ENCODE measurements around the gene SERPINB7.
"Not testable (repeated sequence)": the region's sequence is repeated elsewhere in the genome, so short reads cannot be mapped to it uniquely, and the experiment has no call there.

Gene SERPINB7, protein sequence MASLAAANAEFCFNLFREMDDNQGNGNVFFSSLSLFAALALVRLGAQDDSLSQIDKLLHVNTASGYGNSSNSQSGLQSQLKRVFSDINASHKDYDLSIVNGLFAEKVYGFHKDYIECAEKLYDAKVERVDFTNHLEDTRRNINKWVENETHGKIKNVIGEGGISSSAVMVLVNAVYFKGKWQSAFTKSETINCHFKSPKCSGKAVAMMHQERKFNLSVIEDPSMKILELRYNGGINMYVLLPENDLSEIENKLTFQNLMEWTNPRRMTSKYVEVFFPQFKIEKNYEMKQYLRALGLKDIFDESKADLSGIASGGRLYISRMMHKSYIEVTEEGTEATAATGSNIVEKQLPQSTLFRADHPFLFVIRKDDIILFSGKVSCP

DNA sequence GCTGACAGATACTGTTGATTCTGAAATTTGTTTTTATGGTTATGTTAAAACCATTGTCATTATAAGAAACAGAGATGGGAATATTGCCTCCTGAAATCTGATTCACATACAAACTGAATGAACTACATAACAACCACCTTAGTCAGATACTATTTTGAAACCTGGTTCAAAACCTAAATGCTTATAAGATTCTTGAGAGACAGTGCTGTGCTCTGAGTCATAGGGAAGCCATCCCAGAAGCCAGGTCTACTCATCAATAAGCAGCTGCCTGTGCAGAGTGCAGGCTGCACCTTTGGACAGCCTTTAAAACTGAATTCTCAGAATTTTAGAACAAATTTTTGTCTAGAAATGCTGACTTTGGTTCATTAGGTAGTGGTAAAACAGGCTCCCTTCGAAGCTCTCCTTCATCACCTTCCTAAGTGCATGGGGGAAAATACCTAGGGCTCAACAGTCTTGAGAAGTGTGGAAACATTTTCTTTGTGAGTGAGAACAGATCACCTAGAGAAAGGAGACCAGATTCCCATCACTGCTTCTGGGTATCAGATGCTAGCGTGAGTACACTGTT, at the start of gene SERPINB7:
SERPINB7 (plus strand) TSS at position 253 of the 565 bp plus-strand sequence. CDS start 6,955 bp downstream, outside the sequence.
- H3K27ac Mint-ChIP-seq = no peak within 1 kb of the TSS
- no peaks in the 10 kb centered on the region for H3K36me3 Mint-ChIP-seq (ENCODE audit: low read depth)
- no peak within 1 kb of the TSS for H3K4me3 Mint-ChIP-seq
- H3K4me1 Mint-ChIP-seq (ENCODE audit: low read depth) = no peaks in the 10 kb centered on the region
- peaks cover 3% of the 10 kb centered on the region for H3K27me3 Mint-ChIP-seq (ENCODE audit: low read depth)
- no peaks in the 10 kb centered on the region for H3K9me3 Mint-ChIP-seq

DNA sequence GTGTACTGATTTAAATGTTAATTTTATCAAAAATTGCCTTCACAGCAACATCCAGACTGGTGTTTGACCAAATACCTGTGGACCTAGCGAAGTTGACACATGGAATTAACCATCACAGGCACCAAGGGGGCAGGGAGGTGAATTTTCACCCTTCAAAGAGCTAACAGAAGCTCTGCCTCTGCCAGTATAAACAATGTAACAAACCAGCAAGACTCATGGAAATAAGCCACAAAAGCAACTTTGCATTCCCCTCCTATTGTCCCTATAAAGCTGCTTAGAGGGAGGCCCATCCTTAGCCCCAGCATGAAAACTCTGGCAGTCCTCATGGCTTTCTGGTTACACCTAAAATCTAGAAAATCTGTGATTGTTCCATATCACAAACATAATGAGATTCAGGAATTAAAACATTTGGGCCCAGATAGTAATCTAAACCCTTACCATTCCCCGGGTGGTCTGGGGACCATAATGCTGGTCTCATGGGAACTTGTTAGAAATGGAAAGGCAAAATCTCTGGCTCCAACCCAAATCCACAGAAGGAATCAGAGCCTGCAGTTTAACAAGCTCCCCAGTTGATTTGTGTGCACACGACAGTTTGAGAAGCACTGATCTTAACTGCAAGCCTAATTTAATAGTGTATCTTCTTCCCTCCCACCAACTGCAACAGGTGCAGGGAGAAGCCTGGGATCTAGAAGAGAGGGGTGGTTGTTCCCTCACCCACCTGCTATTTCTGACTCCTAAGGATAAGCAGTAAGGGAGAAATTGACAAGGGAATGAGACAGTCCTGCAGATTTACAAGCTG, 49.3 kb upstream of the SERPINB7 start:
- H3K36me3 Mint-ChIP-seq (ENCODE audit: low read depth) = no peaks in the 10 kb centered on the region
- no peaks in the 10 kb centered on the region for H3K9me3 Mint-ChIP-seq
- no peaks in the 10 kb centered on the region for H3K4me1 Mint-ChIP-seq (ENCODE audit: low read depth)
- H3K4me3 Mint-ChIP-seq = no peak overlapping the region
- no peaks in the 10 kb centered on the region for H3K27me3 Mint-ChIP-seq (ENCODE audit: low read depth)
- no peak overlapping the region for H3K27ac Mint-ChIP-seq

DNA sequence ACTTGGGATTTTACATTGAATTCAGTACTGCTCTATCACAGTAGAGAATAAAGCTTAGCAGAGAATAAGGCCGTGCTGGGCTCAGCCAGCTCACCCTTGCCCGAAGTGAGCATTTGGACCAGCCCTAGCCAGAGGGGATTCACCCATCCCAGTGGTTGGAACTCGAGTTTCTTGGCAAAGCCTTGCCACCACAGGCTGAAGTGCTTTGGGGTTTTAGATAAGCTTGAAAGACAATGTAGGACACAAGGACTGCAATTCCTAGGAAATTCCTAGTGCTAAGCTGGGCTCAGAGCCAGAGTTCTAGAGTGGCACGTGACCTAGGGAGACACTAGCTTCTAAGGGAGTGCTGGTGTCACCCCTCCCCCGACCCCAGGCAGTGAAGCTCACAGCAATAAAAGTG, 44.4 kb upstream of the SERPINB7 start:
- H3K36me3 Mint-ChIP-seq (ENCODE audit: low read depth) = no peaks in the 10 kb centered on the region
- H3K4me3 Mint-ChIP-seq = no peak overlapping the region
- no peaks in the 10 kb centered on the region for H3K9me3 Mint-ChIP-seq
- H3K27me3 Mint-ChIP-seq (ENCODE audit: low read depth) = no peaks in the 10 kb centered on the region
- no peaks in the 10 kb centered on the region for H3K4me1 Mint-ChIP-seq (ENCODE audit: low read depth)
- no peak overlapping the region for H3K27ac Mint-ChIP-seq

DNA sequence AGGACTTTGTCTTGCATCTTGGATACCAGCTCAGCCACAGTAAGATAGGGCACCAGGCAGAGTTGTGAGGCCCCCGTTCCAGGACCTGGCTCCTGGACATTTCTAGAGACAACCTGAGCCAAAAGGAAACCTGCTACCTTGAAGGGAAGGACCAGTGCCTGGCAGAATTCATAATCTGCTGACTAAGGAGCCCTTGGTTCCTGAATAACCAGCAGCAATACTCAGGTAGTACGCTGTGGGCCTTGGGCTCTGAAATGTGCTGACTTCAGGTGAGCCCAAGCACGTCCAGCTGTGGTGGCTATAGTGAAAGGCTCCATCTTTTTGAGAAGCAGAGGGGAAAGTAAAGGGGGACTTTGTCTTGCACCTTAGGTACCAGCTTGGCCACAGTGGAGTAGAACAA, 44.0 kb upstream of the SERPINB7 start:
- H3K27me3 Mint-ChIP-seq (ENCODE audit: low read depth) = no peaks in the 10 kb centered on the region
- H3K4me1 Mint-ChIP-seq (ENCODE audit: low read depth) = no peaks in the 10 kb centered on the region
- no peak overlapping the region for H3K27ac Mint-ChIP-seq
- H3K36me3 Mint-ChIP-seq (ENCODE audit: low read depth) = no peaks in the 10 kb centered on the region
- no peaks in the 10 kb centered on the region for H3K9me3 Mint-ChIP-seq
- H3K4me3 Mint-ChIP-seq = no peak overlapping the region

DNA sequence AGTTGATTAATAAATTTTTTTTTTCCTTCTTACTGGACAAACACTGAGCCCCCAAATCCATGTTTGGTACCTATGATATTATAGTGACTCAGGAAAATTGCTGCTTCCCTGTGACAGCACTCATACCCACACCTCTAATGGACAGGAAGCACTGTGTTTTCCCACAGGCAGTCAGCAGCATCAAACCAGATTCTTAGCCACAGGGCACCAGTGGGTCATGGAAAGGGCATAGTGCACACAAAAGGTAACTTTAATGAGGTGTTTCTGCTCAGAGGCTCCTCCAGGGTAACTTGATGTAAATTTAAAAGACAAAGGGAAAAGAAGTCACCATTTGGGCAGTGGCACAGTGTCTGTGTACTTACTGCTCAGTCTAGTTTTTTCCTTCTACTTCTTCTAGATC, 38.3 kb upstream of the SERPINB7 start:
- no peaks in the 10 kb centered on the region for H3K4me1 Mint-ChIP-seq (ENCODE audit: low read depth)
- no peaks in the 10 kb centered on the region for H3K9me3 Mint-ChIP-seq
- no peaks in the 10 kb centered on the region for H3K27me3 Mint-ChIP-seq (ENCODE audit: low read depth)
- no peak overlapping the region for H3K27ac Mint-ChIP-seq
- no peak overlapping the region for H3K4me3 Mint-ChIP-seq
- no peaks in the 10 kb centered on the region for H3K36me3 Mint-ChIP-seq (ENCODE audit: low read depth)

DNA sequence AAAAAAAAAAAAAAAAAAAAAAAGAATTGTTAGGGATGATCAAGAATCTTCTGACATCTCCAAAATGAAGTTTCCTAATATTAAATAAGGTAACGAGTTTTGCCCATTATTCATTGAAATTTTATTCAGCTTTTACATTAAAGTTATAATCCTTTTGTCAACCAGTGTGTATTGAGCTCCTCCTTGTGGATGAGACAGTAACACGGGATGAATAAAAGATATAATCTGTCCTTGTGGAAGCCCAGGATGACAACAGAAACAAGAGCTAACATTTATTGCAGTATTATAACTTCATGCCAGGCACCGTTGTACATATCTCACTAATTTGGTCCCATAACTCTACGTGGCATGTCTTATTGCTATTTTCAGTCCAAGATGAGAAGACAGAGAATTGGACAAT, 33.4 kb upstream of the SERPINB7 start:
- Mint-ChIP-seq H3K4me3 (no peak overlapping the region), H3K27me3 (ENCODE audit: low read depth) (no peaks in the 10 kb centered on the region), H3K9me3 (no peaks in the 10 kb centered on the region)

DNA sequence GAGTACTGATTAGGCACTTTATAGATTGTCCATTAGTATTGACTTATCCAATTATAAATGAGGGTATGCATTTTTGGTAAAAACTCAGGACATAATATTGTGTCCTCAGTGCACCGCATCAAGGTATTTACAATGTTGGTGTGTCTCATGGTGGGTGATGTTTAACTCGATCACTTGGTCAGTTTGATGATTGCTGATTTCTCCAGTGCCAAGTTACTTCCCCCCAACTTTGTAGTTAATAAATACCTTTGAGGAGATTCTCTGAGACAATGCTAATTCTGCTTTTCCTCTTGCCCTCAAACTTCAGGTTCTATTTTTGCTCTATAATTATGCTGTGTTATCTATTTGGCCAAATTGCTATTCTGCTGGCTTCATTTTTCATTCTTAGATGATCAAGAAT, 28.2 kb upstream of the SERPINB7 start:
- Mint-ChIP-seq H3K4me1 (ENCODE audit: low read depth) (no peaks in the 10 kb centered on the region), H3K36me3 (ENCODE audit: low read depth) (no peaks in the 10 kb centered on the region), H3K27ac (no peak overlapping the region), H3K27me3 (ENCODE audit: low read depth) (no peaks in the 10 kb centered on the region), H3K4me3 (no peak overlapping the region), H3K9me3 (no peaks in the 10 kb centered on the region)

More for the DNA sequence above, 33.4 kb upstream of the SERPINB7 start:
- Mint-ChIP-seq H3K4me1 (ENCODE audit: low read depth) (no peaks in the 10 kb centered on the region), H3K27ac (no peak overlapping the region), H3K36me3 (ENCODE audit: low read depth) (no peaks in the 10 kb centered on the region)

DNA sequence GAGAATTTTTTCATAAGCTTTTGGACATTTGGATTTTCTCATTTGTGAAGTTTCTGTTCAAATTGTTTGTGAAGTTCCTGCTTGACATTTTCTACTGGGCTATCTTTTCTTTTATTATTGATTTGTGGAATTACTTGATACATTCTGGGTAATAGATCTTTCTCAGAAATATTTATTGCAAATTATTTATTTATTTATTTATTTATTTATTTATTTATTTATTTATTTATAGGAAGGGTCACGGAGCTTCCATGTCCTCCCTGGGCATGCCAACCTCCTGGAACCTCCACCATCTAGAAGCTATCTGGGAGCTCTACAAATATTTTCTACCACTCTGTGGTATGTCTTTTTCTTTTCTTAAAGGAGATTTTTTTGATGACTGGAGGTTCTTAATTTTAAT, 25.7 kb upstream of the SERPINB7 start:
- Mint-ChIP-seq H3K27me3 (ENCODE audit: low read depth) (no peaks in the 10 kb centered on the region), H3K9me3 (no peaks in the 10 kb centered on the region), H3K4me1 (ENCODE audit: low read depth) (no peaks in the 10 kb centered on the region), H3K27ac (no peak overlapping the region), H3K36me3 (ENCODE audit: low read depth) (no peaks in the 10 kb centered on the region), H3K4me3 (no peak overlapping the region)

DNA sequence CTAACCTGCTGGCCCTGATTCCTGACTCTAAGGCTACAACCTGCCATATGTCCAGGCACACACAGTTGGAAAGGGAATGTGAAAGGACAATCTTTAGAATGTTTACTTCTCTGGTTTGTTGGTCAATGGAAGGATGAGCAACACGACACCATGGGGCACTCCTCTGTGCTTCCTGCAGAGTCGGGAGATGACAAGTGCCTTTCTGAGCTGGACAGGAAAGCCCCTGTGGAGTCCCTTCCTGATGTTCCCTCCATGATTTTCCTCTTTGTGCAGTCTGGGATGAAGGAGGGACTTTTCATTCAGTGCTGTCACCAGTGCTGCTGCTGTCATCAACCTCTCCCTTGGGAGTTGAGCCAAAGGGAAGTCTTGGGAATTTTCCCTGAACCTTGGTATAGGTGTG, 22.6 kb upstream of the SERPINB7 start:
- no peak overlapping the region for H3K4me3 Mint-ChIP-seq
- H3K27ac Mint-ChIP-seq = no peak overlapping the region
- H3K4me1 Mint-ChIP-seq (ENCODE audit: low read depth) = no peaks in the 10 kb centered on the region
- no peaks in the 10 kb centered on the region for H3K9me3 Mint-ChIP-seq
- no peaks in the 10 kb centered on the region for H3K36me3 Mint-ChIP-seq (ENCODE audit: low read depth)
- no peaks in the 10 kb centered on the region for H3K27me3 Mint-ChIP-seq (ENCODE audit: low read depth)

DNA sequence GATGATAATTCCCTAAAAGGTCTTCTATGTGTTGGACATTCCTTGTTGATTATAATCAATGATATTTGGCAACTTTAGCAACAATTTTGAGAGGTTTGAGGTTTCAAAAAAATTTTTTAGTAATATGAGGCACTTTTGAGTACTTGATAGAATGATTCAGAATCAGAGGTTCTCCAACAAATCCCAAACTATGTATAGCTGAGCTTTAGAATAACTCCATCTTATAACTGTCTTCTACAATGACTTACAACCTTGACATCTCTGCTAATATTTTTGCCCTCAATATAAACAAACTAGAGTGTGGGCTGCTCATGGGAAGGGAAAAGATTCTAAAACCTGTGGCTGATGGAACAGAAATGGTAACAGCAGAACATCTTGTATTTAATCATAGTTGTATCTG, 21.5 kb upstream of the SERPINB7 start:
- Mint-ChIP-seq H3K36me3 (ENCODE audit: low read depth) (no peaks in the 10 kb centered on the region), H3K4me3 (no peak overlapping the region), H3K27ac (no peak overlapping the region), H3K9me3 (peaks cover 2% of the 10 kb centered on the region), H3K27me3 (ENCODE audit: low read depth) (no peaks in the 10 kb centered on the region), H3K4me1 (ENCODE audit: low read depth) (no peaks in the 10 kb centered on the region)

DNA sequence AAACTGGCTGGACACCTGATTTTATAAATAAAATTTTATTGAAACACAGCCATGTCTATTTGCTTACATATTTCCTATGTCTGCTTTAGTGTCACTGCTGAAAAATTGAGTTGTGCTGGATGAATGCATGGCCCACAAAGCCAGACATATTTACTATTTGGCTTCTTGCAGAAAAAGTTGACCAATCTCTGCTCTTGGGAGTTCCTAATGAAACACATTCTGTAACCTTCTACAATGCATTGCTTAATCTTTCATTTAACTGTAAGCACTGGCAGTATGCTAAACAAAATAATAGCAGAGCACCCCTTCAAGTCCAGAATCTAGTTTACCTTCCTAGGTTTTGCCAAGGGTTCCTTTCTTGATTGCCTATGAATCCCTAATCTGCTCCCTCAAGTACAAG, 17.7 kb upstream of the SERPINB7 start:
- Mint-ChIP-seq H3K4me1 (ENCODE audit: low read depth) (no peaks in the 10 kb centered on the region), H3K4me3 (no peak overlapping the region), H3K36me3 (ENCODE audit: low read depth) (no peaks in the 10 kb centered on the region), H3K27ac (no peak overlapping the region), H3K9me3 (peaks cover 25% of the 10 kb centered on the region), H3K27me3 (ENCODE audit: low read depth) (no peaks in the 10 kb centered on the region)

DNA sequence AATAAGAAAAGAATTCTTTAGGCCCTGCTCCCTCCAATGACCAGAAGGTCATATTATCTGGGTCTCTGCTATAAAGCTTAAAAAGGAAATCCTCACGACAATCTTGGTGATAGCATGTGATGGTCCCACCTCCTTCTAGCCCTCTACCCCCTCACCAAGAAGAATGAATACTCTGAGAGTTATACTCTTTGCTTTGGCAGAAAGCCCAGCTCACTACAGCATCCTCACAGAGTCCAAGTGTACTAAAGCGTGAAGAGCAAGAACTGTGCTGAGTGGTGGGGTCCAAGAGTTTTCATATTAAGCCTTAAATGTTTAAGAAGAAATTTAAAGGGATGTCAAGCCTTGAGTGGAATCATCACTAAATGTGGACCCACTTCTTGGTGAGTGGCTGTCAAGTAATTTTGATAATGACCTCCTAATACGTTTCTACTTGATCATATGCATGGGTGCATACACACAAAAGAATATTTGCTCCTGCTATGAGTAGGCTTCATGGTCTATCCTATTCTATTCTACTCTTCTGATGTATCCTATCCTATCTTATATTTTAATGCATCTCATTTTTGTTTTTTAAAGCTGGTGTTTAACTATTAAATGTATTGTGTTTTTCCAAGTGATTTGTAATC, 16.5 kb upstream of the SERPINB7 start:
- H3K4me3 Mint-ChIP-seq = no peak overlapping the region
- H3K27ac Mint-ChIP-seq = no peak overlapping the region
- no peaks in the 10 kb centered on the region for H3K4me1 Mint-ChIP-seq (ENCODE audit: low read depth)
- peaks cover 25% of the 10 kb centered on the region for H3K9me3 Mint-ChIP-seq
- no peaks in the 10 kb centered on the region for H3K27me3 Mint-ChIP-seq (ENCODE audit: low read depth)
- no peaks in the 10 kb centered on the region for H3K36me3 Mint-ChIP-seq (ENCODE audit: low read depth)

DNA sequence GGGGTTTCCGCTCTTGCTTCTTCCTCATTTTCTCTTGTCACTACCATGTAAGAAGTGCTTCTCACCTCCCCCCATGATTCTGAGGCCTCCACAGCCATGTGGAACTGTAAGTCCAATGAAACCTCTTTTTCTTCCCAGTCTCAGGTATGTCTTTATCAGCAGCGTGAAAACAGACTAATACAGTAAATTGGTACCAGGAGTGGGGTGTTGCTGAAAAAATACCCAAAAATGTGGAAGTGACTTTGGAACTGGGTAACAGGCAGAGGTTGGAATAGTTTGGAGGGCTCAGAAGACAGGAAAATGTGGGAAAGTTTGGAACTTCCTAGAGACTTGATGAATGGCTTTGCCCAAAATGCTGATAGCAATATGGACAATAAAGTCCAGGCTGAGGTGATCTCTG, 15.4 kb upstream of the SERPINB7 start:
- H3K27ac Mint-ChIP-seq; H3K36me3 Mint-ChIP-seq (ENCODE audit: low read depth); H3K4me1 Mint-ChIP-seq (ENCODE audit: low read depth); H3K4me3 Mint-ChIP-seq; H3K27me3 Mint-ChIP-seq (ENCODE audit: low read depth): not testable (repeated sequence)
- H3K9me3 Mint-ChIP-seq = peaks cover 25% of the 10 kb centered on the region

DNA sequence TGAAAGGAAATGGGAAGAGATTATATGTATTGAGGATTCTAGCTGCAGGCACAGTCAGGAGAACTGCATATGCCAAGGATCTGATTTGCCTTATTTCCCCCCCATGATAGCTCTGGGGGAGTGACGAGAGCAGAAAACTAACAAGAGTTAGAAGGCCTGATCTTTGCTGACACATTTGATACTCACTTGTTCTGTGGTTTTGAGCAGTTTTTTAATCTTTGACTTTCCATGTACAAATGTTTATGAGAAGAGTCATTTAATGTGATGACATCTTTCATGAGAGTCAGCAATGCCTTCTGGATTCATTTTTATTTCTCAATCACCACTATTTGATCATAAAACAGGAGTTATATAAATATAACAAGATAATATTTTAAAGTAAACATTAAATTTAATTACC, 12.7 kb upstream of the SERPINB7 start:
- peaks cover 25% of the 10 kb centered on the region for H3K9me3 Mint-ChIP-seq
- H3K27ac Mint-ChIP-seq = no peak overlapping the region
- H3K4me3 Mint-ChIP-seq = no peak overlapping the region
- no peaks in the 10 kb centered on the region for H3K4me1 Mint-ChIP-seq (ENCODE audit: low read depth)
- no peaks in the 10 kb centered on the region for H3K36me3 Mint-ChIP-seq (ENCODE audit: low read depth)
- H3K27me3 Mint-ChIP-seq (ENCODE audit: low read depth) = no peaks in the 10 kb centered on the region

Data from T-helper 1 cell treated with Interleukin-12 subunit alpha and Interleukin-12 subunit beta and Interleukin-4 antibody, amounts not matched to agents 30 μg/mL and 1 μg/mL, for 36 hours (primary cell).